Stimulated activated CD4-positive, alpha-beta T cell treated with anti-CD3 and anti-CD28 coated beads, Interleukin-1b, Interleukin-23, amount 100 ng/mL, for 48 hours (primary cell): Measurements from ENCODE around the gene ZRANB3.
"Not testable (repeated sequence)": the region's sequence is repeated elsewhere in the genome, so short reads cannot be mapped to it uniquely, and the experiment has no call there.

ENCODE experiments used
- DNase-seq: peaks from one replicate; pipeline ENCODE4 v3.0.0-alpha.2; 2020

The ZRANB3 gene

GRCh38 chr2:135169900-135170753 lies 360.9 kb downstream of the ZRANB3 start:
- no peak for DNase-seq

- DNase-seq, result no peak
Measured at GRCh38 chr2:135168204-135168856, 362.7 kb downstream of the ZRANB3 start.

- DNase-seq, result no peak
Measured at GRCh38 chr2:135167273-135167672, 363.7 kb downstream of the ZRANB3 start.

GRCh38 chr2:135164431-135164830 lies 366.6 kb downstream of the ZRANB3 start:
- DNase-seq, result no peak

- no peak for DNase-seq
Measured at GRCh38 chr2:135163901-135164300, 367.1 kb downstream of the ZRANB3 start.

GRCh38 chr2:135163306-135163705 lies 367.7 kb downstream of the ZRANB3 start:
- DNase-seq, result no peak

GRCh38 chr2:135162786-135163185 lies 368.2 kb downstream of the ZRANB3 start:
- no peak for DNase-seq

GRCh38 chr2:135162377-135162776 lies 368.6 kb downstream of the ZRANB3 start:
- DNase-seq, result no peak

- DNase-seq, result no peak
Measured at GRCh38 chr2:135159191-135159590, 371.8 kb downstream of the ZRANB3 start.

- DNase-seq, result no peak
Measured at GRCh38 chr2:135157856-135158255, 373.2 kb downstream of the ZRANB3 start.

- DNase-seq, result no peak
Measured at GRCh38 chr2:135154962-135155361, 376.1 kb downstream of the ZRANB3 start.

GRCh38 chr2:135152361-135152760 lies 378.7 kb downstream of the ZRANB3 start:
- no peak for DNase-seq

GRCh38 chr2:135151615-135152014 lies 379.4 kb downstream of the ZRANB3 start:
- DNase-seq, result no peak

- no peak for DNase-seq
Measured at GRCh38 chr2:135150725-135151124, 380.3 kb downstream of the ZRANB3 start.

- DNase-seq, result no peak
Measured at GRCh38 chr2:135149251-135149650, 381.8 kb downstream of the ZRANB3 start.

- no peak for DNase-seq
Measured at GRCh38 chr2:135144343-135144742, 386.7 kb downstream of the ZRANB3 start.

GRCh38 chr2:135142323-135142722 lies 388.7 kb downstream of the ZRANB3 start:
- DNase-seq, result no peak

GRCh38 chr2:135140606-135141005 lies 390.4 kb downstream of the ZRANB3 start:
- no peak for DNase-seq

- no peak for DNase-seq
Measured at GRCh38 chr2:135132314-135132713, 398.7 kb downstream of the ZRANB3 start.

GRCh38 chr2:135130751-135131150 lies 400.3 kb downstream of the ZRANB3 start:
- no peak for DNase-seq

GRCh38 chr2:135125940-135126339 lies 405.1 kb downstream of the ZRANB3 start:
- no peak for DNase-seq

- no peak for DNase-seq
Measured at GRCh38 chr2:135124924-135125886, 405.8 kb downstream of the ZRANB3 start.

- not testable (repeated sequence) for DNase-seq
Measured at GRCh38 chr2:135121658-135122039, 409.4 kb downstream of the ZRANB3 start.
